Endothelial cell of umbilical vein (primary cell): ENCODE results near the gene ABHD13. TPM values are rescaled to one million over a fixed set of nuclear protein-coding genes. Genes with fewer than 3 reads are reported as not detected.

Experiments used
- BruUV-seq: library from RNA; stranded (reverse); fragments of 400-500 nt; replicated peaks from 2 replicates; lab custom pipeline; 2021; lab: Mats Ljungman, UMichigan
- CTCF ChIA-PET: fragments of 300-600, 350-600 bp; sonication (Branson Sonifier 250); formaldehyde crosslinking; loops from one replicate; lab custom pipeline; 2021; ENCODE audit warnings: antibody characterized with exemption, inconsistent platforms; lab: Charles Lee
- POLR2A ChIA-PET: fragments of 300-600, 350-600 bp; sonication (Branson Sonifier 250); formaldehyde crosslinking; loops from one replicate; lab custom pipeline; 2021; ENCODE audit warnings: antibody characterized with exemption, inconsistent platforms; lab: Charles Lee
- DNase-seq: peaks from one replicate; pipeline ENCODE4 v3.0.0-alpha.2; 2011; ENCODE audit warnings: low read depth, low spot score
- FAIRE-seq: peaks from 2 replicates; lab custom pipeline; 2011; peaks lifted over from hg19 to GRCh38; lab: Jason Lieb, UNC
- H2AFZ ChIP-seq: 2 replicates; pipeline ENCODE4 v1.6.0; 2012; ENCODE audit warnings: low read depth, low read length, control low read depth, inconsistent platforms
- H3K27ac ChIP-seq: 2 replicates; pipeline ENCODE4 v1.5.1; 2011; ENCODE audit warnings: low read depth, mild to moderate bottlenecking, control low read depth, low read length, moderate library complexity; ENCODE audit not compliant: insufficient read depth
- H3K27me3 ChIP-seq, 2 experiments: 2 replicates each; pipeline versions ENCODE4 v1.6.0 to v1.6.1; 2011; ENCODE audit warnings: low read length in 2 of 2, mixed read lengths in 1 of 2; ENCODE audit not compliant: control insufficient read depth in 2 of 2, insufficient read depth in 2 of 2
- H3K36me3 ChIP-seq, 2 experiments: 2 replicates in 1 of 2; 3 replicates in 1 of 2; pipeline ENCODE4 v1.5.1; 2011; ENCODE audit warnings: low read length in 2 of 2, mild to moderate bottlenecking in 1 of 2, moderate library complexity in 1 of 2; ENCODE audit not compliant: control insufficient read depth in 2 of 2, insufficient read depth in 2 of 2; ENCODE audit errors: extremely low read depth in 1 of 2
- H3K4me1 ChIP-seq: 3 replicates; pipeline ENCODE4 v1.5.1; 2011; ENCODE audit warnings: mild to moderate bottlenecking, low read length; ENCODE audit not compliant: control insufficient read depth, insufficient read depth; ENCODE audit errors: extremely low read depth
- H3K4me2 ChIP-seq: 2 replicates; pipeline ENCODE4 v1.6.1; 2011; ENCODE audit warnings: low read length, control low read depth, mixed read lengths; ENCODE audit not compliant: insufficient read depth
- H3K4me3 ChIP-seq, 3 experiments: fragments of 200-600 bp in 1 of 3; sonication (generic), shearing (Covaris generic) in 1 of 3; replicated peaks in 1 of 3; 2 replicates each; pipeline ENCODE4 v1.5.1; 2011 to 2016; ENCODE audit warnings: control low read depth in 3 of 3, low read length in 3 of 3, mild to moderate bottlenecking in 2 of 3, inconsistent platforms in 1 of 3, low read depth in 1 of 3, moderate library complexity in 1 of 3; ENCODE audit not compliant: insufficient read depth in 1 of 3
- H3K79me2 ChIP-seq: 2 replicates; pipeline ENCODE4 v1.6.0; 2012; ENCODE audit warnings: low read length, inconsistent platforms; ENCODE audit not compliant: control insufficient read depth, insufficient read depth
- H3K9ac ChIP-seq: replicated peaks from 2 replicates; pipeline ENCODE3; 2011; ENCODE audit warnings: low read length, control low read depth; ENCODE audit not compliant: insufficient read depth; ENCODE audit errors: extremely low read depth
- H3K9me1 ChIP-seq: replicated peaks from 3 replicates; pipeline ENCODE4 v1.6.0; 2011; ENCODE audit warnings: mild to moderate bottlenecking, low read length; ENCODE audit not compliant: control insufficient read depth, insufficient read depth; ENCODE audit errors: extremely low read depth
- H3K9me3 ChIP-seq: replicated peaks from 2 replicates; pipeline ENCODE4 v1.5.1; 2012; ENCODE audit warnings: low read length, inconsistent platforms; ENCODE audit not compliant: control insufficient read depth, insufficient read depth
- H4K20me1 ChIP-seq: replicated peaks from 2 replicates; pipeline ENCODE3; 2011; ENCODE audit warnings: mild to moderate bottlenecking, low read length; ENCODE audit not compliant: control insufficient read depth, insufficient read depth; ENCODE audit errors: extremely low read depth
- EZH2 ChIP-seq: IDR thresholded peaks from 2 replicates; pipeline ENCODE4 v1.6.1; 2012; ENCODE audit warnings: borderline replicate concordance, low read depth, mild to moderate bottlenecking, moderate library complexity, low read length, inconsistent platforms; ENCODE audit not compliant: severe bottlenecking
- FOS ChIP-seq: IDR thresholded peaks from 2 replicates; pipeline ENCODE4 v1.6.1; 2011; ENCODE audit warnings: mild to moderate bottlenecking, low read length, moderate library complexity, borderline replicate concordance; ENCODE audit not compliant: insufficient read depth
- GATA2 ChIP-seq: IDR thresholded peaks from 2 replicates; pipeline ENCODE4 v1.7.0; 2011; ENCODE audit warnings: low read depth, mild to moderate bottlenecking, moderate library complexity, mixed read lengths, low read length; ENCODE audit not compliant: insufficient read length, insufficient read depth
- JUN ChIP-seq: IDR thresholded peaks from 2 replicates; pipeline ENCODE4 v1.6.1; 2011; ENCODE audit warnings: borderline replicate concordance, low read depth; ENCODE audit not compliant: insufficient read length, insufficient read depth
- MYC ChIP-seq: IDR thresholded peaks from one replicate; pipeline ENCODE4 v1.6.1; 2011; ENCODE audit warnings: mild to moderate bottlenecking, low read depth, low read length
- POLR2A ChIP-seq: IDR thresholded peaks from 2 replicates; pipeline ENCODE4 v1.6.1; 2012; ENCODE audit warnings: low read depth, mild to moderate bottlenecking, control low read depth, low read length
- POLR2AphosphoS5 ChIP-seq: IDR thresholded peaks from 2 replicates; pipeline ENCODE4 v1.6.1; 2012; ENCODE audit warnings: low read depth, mild to moderate bottlenecking, control low read depth, low read length, moderate library complexity; ENCODE audit not compliant: insufficient read depth
- dilution Hi-C: fragments of 300-500 bp; cut with MboI; formaldehyde crosslinking; loops from one replicate; pipeline ENCODE4 v1.15.0; 2019; ENCODE audit warnings: low sequenced_read_pairs; ENCODE audit not compliant: extremely low pct_ligation_motif_present
- intact Hi-C: fragments of 100-400 bp; cut with micrococcal nuclease; formaldehyde crosslinking; loops from one replicate; pipeline ENCODE4 v1.10.0; 2022
- polyA plus RNA-seq, 4 experiments: library from polyadenylated mRNA; depleted of rRNA in 3 of 4; stranded (reverse) in 3 of 4; unstranded in 1 of 4; fragments of >200 nt; gene quantifications; 2 replicates each; pipeline versions ENCODE4 v1.2.1 to v1.2.3, GENCODE V29; 2011 to 2012; ENCODE audit warnings: missing spikeins in 1 of 4
- total RNA-seq: library from RNA; stranded (reverse); gene quantifications from 2 replicates; pipeline ENCODE4 v1.2.3, GENCODE V29; 2021
- TF ChIP-seq, protein P1 (sequence below): IDR thresholded peaks from 2 replicates; pipeline ENCODE4 v1.6.1; 2011; ENCODE audit not compliant: insufficient read depth, insufficient read length

Gene ABHD13
- total and polyA plus RNA-seq, 2 donors (not counting 3 experiments of a cell fraction or from before 2014, with no cell fraction given) = 3.9 to 7.2 TPM

GRCh38 chr13:108276060-108276459, 57.9 kb downstream of the ABHD13 start:
- BruUV-seq = no TSS peak
- Histone ChIP-seq H3K36me3 (no peaks in the 10 kb centered on the region), H3K9me3 (no peaks in the 10 kb centered on the region), H4K20me1 (no peaks in the 10 kb centered on the region), H3K4me3 (no peak overlapping the region), H3K9ac (no peak overlapping the region), H3K4me2 (no peak overlapping the region), H3K27me3 (no peaks in the 10 kb centered on the region), H3K4me1 (no peaks in the 10 kb centered on the region), H2AFZ (no peak overlapping the region), H3K27ac (no peak overlapping the region), H3K79me2 (no peaks in the 10 kb centered on the region), H3K9me1 (no peaks in the 10 kb centered on the region)
- FAIRE-seq (no peak), DNase-seq (no peak)
- CTCF ChIA-PET = no interaction called here
- intact Hi-C loops = no loop called here
- dilution Hi-C loops = no loop called here
- POLR2A ChIA-PET = no interaction called here
- no peak for TF ChIP-seq POLR2A
- no peak for TF ChIP-seq MYC
- TF ChIP-seq POLR2AphosphoS5 = no peak
- TF ChIP-seq GATA2 = no peak
- no peak for TF ChIP-seq EZH2
- TF ChIP-seq FOS = no peak
- no peak for TF ChIP-seq JUN
- TF ChIP-seq, protein P1, sequence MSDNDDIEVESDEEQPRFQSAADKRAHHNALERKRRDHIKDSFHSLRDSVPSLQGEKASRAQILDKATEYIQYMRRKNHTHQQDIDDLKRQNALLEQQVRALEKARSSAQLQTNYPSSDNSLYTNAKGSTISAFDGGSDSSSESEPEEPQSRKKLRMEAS = no peak

GRCh38 chr13:108278466-108278865, 60.3 kb downstream of the ABHD13 start:
- ChIA-PET POLR2A (no interaction called here), CTCF (no interaction called here)
- H3K9ac ChIP-seq = no peak overlapping the region
- H4K20me1 ChIP-seq = no peaks in the 10 kb centered on the region
- no peaks in the 10 kb centered on the region for H3K4me1 ChIP-seq
- intact Hi-C loops (no loop called here), dilution Hi-C loops (no loop called here)
- no peaks in the 10 kb centered on the region for H3K36me3 ChIP-seq
- TF ChIP-seq MYC (no peak), GATA2 (no peak)
- DNase-seq (no peak), FAIRE-seq (no peak)
- H3K4me2 ChIP-seq = no peak overlapping the region
- no peak overlapping the region for H3K27ac ChIP-seq
- H3K27me3 ChIP-seq = no peaks in the 10 kb centered on the region
- H3K9me1 ChIP-seq = no peaks in the 10 kb centered on the region
- H3K4me3 ChIP-seq = no peak overlapping the region
- no TSS peak for BruUV-seq
- no peak overlapping the region for H2AFZ ChIP-seq
- H3K9me3 ChIP-seq = no peaks in the 10 kb centered on the region
- H3K79me2 ChIP-seq = no peaks in the 10 kb centered on the region
